Midbrain (tissue), 1 donor: ENCODE data around the gene POLR3K.
A peak's percentile ranks its signal among the peaks of the same experiment; 100 is the strongest.
"Not testable (repeated sequence)": the region's sequence is repeated elsewhere in the genome, so short reads cannot be mapped to it uniquely, and the experiment has no call there.

Source experiments
- DNase-seq: peaks from one replicate; lab custom pipeline; 2025; lab: John Stamatoyannopoulos, UW

POLR3K gene

GRCh38 chr16:42691-43090 is 10.7 kb downstream of the POLR3K start:
- DNase-seq: no peak

- no peak for DNase-seq
Measured at GRCh38 chr16:42069-42457, 11.3 kb downstream of the POLR3K start.

- DNase-seq: no peak
Measured at GRCh38 chr16:41439-42068, 11.9 kb downstream of the POLR3K start.

- no peak for DNase-seq
Measured at GRCh38 chr16:38941-39892, 14.2 kb downstream of the POLR3K start.

GRCh38 chr16:38206-38605 is 15.2 kb downstream of the POLR3K start:
- not testable (repeated sequence) for DNase-seq

GRCh38 chr16:37511-37910 is 15.9 kb downstream of the POLR3K start:
- no peak for DNase-seq

GRCh38 chr16:36336-36984 is 16.9 kb downstream of the POLR3K start:
- DNase-seq: no peak

GRCh38 chr16:35678-36305 is 17.6 kb downstream of the POLR3K start:
- DNase-seq: no peak

- peak; percentile 10 for DNase-seq
Measured at GRCh38 chr16:35011-35677, 18.3 kb downstream of the POLR3K start.

GRCh38 chr16:34648-34987 is 18.8 kb downstream of the POLR3K start:
- DNase-seq: no peak

GRCh38 chr16:33877-34647 is 19.3 kb downstream of the POLR3K start:
- DNase-seq: no peak

- DNase-seq: not testable (repeated sequence)
Measured at GRCh38 chr16:33154-33876, 20.1 kb downstream of the POLR3K start.

- not testable (repeated sequence) for DNase-seq
Measured at GRCh38 chr16:30627-31026, 22.8 kb downstream of the POLR3K start.

- not testable (repeated sequence) for DNase-seq
Measured at GRCh38 chr16:25926-26348, 27.5 kb downstream of the POLR3K start.

GRCh38 chr16:24151-24550 is 29.3 kb downstream of the POLR3K start:
- not testable (repeated sequence) for DNase-seq

- DNase-seq: not testable (repeated sequence)
Measured at GRCh38 chr16:20886-21285, 32.5 kb downstream of the POLR3K start.

- not testable (repeated sequence) for DNase-seq
Measured at GRCh38 chr16:17062-17765, 36.2 kb downstream of the POLR3K start.

- DNase-seq: peak; percentile 44
Measured at GRCh38 chr16:10772-11171, 42.6 kb downstream of the POLR3K start.

- no peak for DNase-seq
Measured at GRCh38 chr16:9903-10665, 43.3 kb downstream of the POLR3K start.
